ENCODE results near the gene LYPD6B.

The LYPD6B gene

DNA sequence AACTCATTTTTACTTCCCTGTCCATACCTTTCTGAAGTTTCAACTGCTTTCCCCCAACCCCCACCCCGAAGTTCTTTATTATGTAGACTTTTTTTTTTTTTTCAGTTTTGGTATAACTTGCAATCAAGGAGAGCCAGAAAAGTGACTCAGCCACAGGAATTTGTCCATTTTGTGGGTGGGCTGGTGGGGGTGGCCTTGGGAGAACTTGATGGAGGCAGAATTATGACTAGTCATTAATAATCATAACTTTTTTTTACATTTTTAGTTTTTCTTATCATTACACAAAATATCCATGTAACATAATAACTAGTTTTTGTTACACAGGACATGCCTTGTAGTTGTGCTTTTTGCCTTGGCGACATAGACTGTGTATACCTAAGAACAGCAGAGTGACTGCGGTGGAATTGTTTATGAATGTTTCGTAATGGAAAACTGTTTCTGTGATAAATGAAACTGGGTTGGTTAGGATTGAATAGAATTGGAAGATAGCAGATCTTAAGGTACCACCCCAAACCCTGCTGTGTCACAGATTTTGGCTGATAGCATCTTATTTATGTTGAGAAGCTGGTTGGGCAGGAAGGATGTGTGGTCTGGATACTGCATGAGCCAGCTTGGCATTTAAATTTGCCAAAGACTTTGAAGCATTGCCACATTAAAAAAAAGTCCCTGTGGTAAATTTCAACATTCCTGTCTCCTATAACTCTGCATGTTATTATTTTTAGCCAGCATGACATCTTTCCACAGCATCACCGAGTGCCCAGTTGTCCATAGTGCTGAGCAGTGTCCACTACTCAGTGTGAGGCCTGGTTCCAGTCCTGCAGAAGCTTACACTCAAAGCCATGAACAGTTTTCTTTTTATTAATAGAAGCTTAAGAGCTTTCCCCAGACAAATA lies 30.7 kb downstream of the LYPD6B start:
- no peak overlapping the region for H3K4me3 ChIP-seq (ENCODE audit: low read length)
- H4K20me1 ChIP-seq (ENCODE audit: insufficient read depth, low read length) = no peaks in the 10 kb centered on the region
- H3K36me3 ChIP-seq (replicated peaks; ENCODE audit: insufficient read depth, low read length) = no peaks in the 10 kb centered on the region
- H3K4me2 ChIP-seq (ENCODE audit: low read depth, low read length) = no peak overlapping the region
- TF ChIP-seq EZH2phosphoT487 (IDR thresholded peaks at IDR 0.05; ENCODE audit: low read length) (no peak), EZH2 (optimal IDR thresholded peaks at IDR 0.05; ENCODE audit: low read depth, low read length) (no peak)
- TF ChIP-seq, protein P1, sequence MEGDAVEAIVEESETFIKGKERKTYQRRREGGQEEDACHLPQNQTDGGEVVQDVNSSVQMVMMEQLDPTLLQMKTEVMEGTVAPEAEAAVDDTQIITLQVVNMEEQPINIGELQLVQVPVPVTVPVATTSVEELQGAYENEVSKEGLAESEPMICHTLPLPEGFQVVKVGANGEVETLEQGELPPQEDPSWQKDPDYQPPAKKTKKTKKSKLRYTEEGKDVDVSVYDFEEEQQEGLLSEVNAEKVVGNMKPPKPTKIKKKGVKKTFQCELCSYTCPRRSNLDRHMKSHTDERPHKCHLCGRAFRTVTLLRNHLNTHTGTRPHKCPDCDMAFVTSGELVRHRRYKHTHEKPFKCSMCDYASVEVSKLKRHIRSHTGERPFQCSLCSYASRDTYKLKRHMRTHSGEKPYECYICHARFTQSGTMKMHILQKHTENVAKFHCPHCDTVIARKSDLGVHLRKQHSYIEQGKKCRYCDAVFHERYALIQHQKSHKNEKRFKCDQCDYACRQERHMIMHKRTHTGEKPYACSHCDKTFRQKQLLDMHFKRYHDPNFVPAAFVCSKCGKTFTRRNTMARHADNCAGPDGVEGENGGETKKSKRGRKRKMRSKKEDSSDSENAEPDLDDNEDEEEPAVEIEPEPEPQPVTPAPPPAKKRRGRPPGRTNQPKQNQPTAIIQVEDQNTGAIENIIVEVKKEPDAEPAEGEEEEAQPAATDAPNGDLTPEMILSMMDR (IDR thresholded peaks at IDR 0.05; ENCODE audit: low read length) = no peak
- H3K4me1 ChIP-seq (ENCODE audit: low read length) = no peaks in the 10 kb centered on the region
- no peak overlapping the region for H2AFZ ChIP-seq (ENCODE audit: low read length)
- no peak overlapping the region for H3K27ac ChIP-seq (ENCODE audit: low read length)
- H3F3A ChIP-seq (ENCODE audit: insufficient read depth, low read length) = no peaks in the 10 kb centered on the region
- no peaks in the 10 kb centered on the region for H3K9me3 ChIP-seq (replicated peaks; ENCODE audit: insufficient read depth, low read length)
- no peaks in the 10 kb centered on the region for H3K79me2 ChIP-seq (ENCODE audit: low read length)
- no peak overlapping the region for H3K9ac ChIP-seq (ENCODE audit: low read length)
- no peaks in the 10 kb centered on the region for H3K9me2 ChIP-seq (replicated peaks; ENCODE audit: insufficient read depth, low read length)
- no peaks in the 10 kb centered on the region for H3K27me3 ChIP-seq (replicated peaks; ENCODE audit: insufficient read depth, low read length)
- DNase-seq = no peak

DNA sequence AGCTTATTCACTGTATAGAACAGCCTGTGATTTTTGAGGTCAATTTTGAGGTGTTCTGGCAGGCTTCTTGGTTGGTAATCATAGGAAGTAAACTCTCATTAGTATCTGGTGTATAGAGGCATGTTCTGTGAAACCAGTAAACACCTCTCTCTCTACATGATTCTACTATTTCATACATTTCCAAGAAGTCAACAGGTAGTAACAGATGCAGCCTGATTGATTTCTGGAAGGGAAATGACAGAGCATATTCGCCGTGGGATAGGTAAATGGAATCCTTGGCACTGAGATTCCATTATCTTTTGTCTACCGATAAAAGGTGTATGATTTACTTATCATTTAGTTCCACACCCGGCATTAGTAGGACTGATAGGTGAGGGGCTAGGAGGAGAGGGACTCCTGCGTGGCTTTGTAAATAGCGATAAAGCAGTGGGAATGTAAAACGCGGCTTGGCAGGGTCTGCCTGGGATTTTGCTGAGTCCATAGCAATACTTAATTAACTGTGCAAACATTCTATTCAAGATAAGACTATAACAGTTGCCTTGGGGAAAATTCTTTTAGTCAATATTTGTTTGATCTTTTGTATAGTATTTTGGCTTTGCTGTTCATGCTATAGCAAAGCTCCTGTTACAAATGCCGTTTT lies 32.3 kb downstream of the LYPD6B start:
- H3K36me3 ChIP-seq (replicated peaks; ENCODE audit: insufficient read depth, low read length) = no peaks in the 10 kb centered on the region
- no peaks in the 10 kb centered on the region for H3K4me1 ChIP-seq (ENCODE audit: low read length)
- no peaks in the 10 kb centered on the region for H3K79me2 ChIP-seq (ENCODE audit: low read length)
- no peaks in the 10 kb centered on the region for H3K9me3 ChIP-seq (replicated peaks; ENCODE audit: insufficient read depth, low read length)
- H3K4me2 ChIP-seq (ENCODE audit: low read depth, low read length) = no peak overlapping the region
- TF ChIP-seq EZH2phosphoT487 (IDR thresholded peaks at IDR 0.05; ENCODE audit: low read length) (no peak), EZH2 (optimal IDR thresholded peaks at IDR 0.05; ENCODE audit: low read depth, low read length) (no peak)
- TF ChIP-seq, protein P1 (IDR thresholded peaks at IDR 0.05; ENCODE audit: low read length) = no peak
- H4K20me1 ChIP-seq (ENCODE audit: insufficient read depth, low read length) = no peaks in the 10 kb centered on the region
- H3F3A ChIP-seq (ENCODE audit: insufficient read depth, low read length) = no peaks in the 10 kb centered on the region
- H3K9ac ChIP-seq (ENCODE audit: low read length) = no peak overlapping the region
- no peaks in the 10 kb centered on the region for H3K27me3 ChIP-seq (replicated peaks; ENCODE audit: insufficient read depth, low read length)
- no peak overlapping the region for H3K4me3 ChIP-seq (ENCODE audit: low read length)
- no peak overlapping the region for H2AFZ ChIP-seq (ENCODE audit: low read length)
- no peak for DNase-seq
- no peaks in the 10 kb centered on the region for H3K9me2 ChIP-seq (replicated peaks; ENCODE audit: insufficient read depth, low read length)
- no peak overlapping the region for H3K27ac ChIP-seq (ENCODE audit: low read length)

DNA sequence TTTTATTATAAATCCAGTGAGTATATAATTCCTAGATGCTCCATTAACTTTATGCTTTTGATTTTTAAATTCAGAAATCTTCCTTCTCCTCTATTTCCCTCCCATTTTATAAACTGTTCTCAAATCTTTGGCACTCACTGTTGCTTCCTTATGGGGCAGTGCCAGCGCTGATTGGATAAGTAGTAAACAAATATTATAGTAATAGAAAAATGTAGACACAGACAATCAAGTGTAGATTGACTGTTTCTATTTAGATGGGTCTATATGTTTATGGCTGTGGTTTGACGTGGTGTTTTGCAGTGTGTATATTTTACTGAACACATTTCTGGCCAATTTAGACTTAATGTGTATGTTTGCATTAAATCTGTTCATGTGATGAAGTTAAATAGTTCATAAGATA lies 36.6 kb downstream of the LYPD6B start:
- Histone ChIP-seq H3K4me3 (ENCODE audit: low read length) (no peak overlapping the region), H2AFZ (ENCODE audit: low read length) (no peak overlapping the region), H3K9me3 (replicated peaks; ENCODE audit: insufficient read depth, low read length) (no peaks in the 10 kb centered on the region), H3K27ac (ENCODE audit: low read length) (no peak overlapping the region), H3K36me3 (replicated peaks; ENCODE audit: insufficient read depth, low read length) (no peaks in the 10 kb centered on the region), H3K27me3 (replicated peaks; ENCODE audit: insufficient read depth, low read length) (no peaks in the 10 kb centered on the region), H3K79me2 (ENCODE audit: low read length) (no peaks in the 10 kb centered on the region), H3K9me2 (replicated peaks; ENCODE audit: insufficient read depth, low read length) (no peaks in the 10 kb centered on the region), H3K9ac (ENCODE audit: low read length) (no peak overlapping the region), H3F3A (ENCODE audit: insufficient read depth, low read length) (no peaks in the 10 kb centered on the region), H4K20me1 (ENCODE audit: insufficient read depth, low read length) (no peaks in the 10 kb centered on the region), H3K4me2 (ENCODE audit: low read depth, low read length) (no peak overlapping the region), H3K4me1 (ENCODE audit: low read length) (no peaks in the 10 kb centered on the region)
- DNase-seq = no peak
- no peak for TF ChIP-seq EZH2 (optimal IDR thresholded peaks at IDR 0.05; ENCODE audit: low read depth, low read length)
- no peak for TF ChIP-seq EZH2phosphoT487 (IDR thresholded peaks at IDR 0.05; ENCODE audit: low read length)
- TF ChIP-seq, protein P1 (IDR thresholded peaks at IDR 0.05; ENCODE audit: low read length) = no peak
